Measurements from ENCODE around the gene OR51S1. TPM values are rescaled to one million over a fixed set of nuclear protein-coding genes. Genes with fewer than 3 reads are reported as not detected.
"Not testable (repeated sequence)": the region's sequence is repeated elsewhere in the genome, so short reads cannot be mapped to it uniquely, and the experiment has no call there.

Gene OR51S1
- total RNA-seq, 2 donors from 2014 or later: not detected

DNA sequence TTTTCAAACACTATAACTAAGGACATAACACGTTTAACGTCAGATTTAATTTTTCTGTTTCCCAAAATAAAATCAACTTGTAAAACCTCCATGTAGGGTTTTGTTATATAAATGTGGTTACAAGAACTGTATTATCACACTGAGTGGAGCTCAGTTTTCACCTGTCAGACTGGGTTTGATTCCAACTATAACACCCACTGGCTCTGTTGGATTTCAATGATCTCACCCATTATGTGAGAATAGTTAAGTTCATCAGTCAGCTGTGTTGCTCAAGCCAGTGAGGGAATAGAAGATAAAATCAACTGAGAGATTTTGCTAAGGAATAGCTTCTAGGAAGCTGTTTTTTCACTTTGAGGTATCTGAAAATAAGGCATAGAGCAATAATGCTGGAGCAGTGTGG is 39.8 kb downstream of the OR51S1 start:
- 29% methylated on average over 2 of the region's 2 CpGs for WGBS
- H3K9me3 ChIP-seq: no peaks in the 10 kb centered on the region
- H3K4me3 ChIP-seq: no peak overlapping the region
- H3K27ac ChIP-seq: no peak overlapping the region
- no peaks in the 10 kb centered on the region for H3K36me3 ChIP-seq
- TF ChIP-seq POLR2A (IDR thresholded peaks at IDR 0.05): no peak
- TF ChIP-seq CTCF (IDR thresholded peaks at IDR 0.05): no peak
- TF ChIP-seq POLR2AphosphoS5 (IDR thresholded peaks at IDR 0.05): no peak
- intact Hi-C loops (cut with DNase I): no loop called here
- H3K27me3 ChIP-seq (replicated peaks; ENCODE audit: insufficient read depth): no peaks in the 10 kb centered on the region
- H3K4me1 ChIP-seq (replicated peaks): no peaks in the 10 kb centered on the region
- no peak for DNase-seq (ENCODE audit: low spot score)

- WGBS: 95% methylated on average over 1 of the region's 1 CpG
- Histone ChIP-seq H3K27ac (no peak overlapping the region), H3K27me3 (replicated peaks; ENCODE audit: insufficient read depth) (no peaks in the 10 kb centered on the region), H3K4me1 (replicated peaks) (no peaks in the 10 kb centered on the region), H3K36me3 (no peaks in the 10 kb centered on the region), H3K9me3 (no peaks in the 10 kb centered on the region), H3K4me3 (no peak overlapping the region)
- intact Hi-C loops (cut with DNase I): no loop called here
- no peak for TF ChIP-seq POLR2AphosphoS5 (IDR thresholded peaks at IDR 0.05)
- no peak for TF ChIP-seq POLR2A (IDR thresholded peaks at IDR 0.05)
- no peak for TF ChIP-seq CTCF (IDR thresholded peaks at IDR 0.05)
- DNase-seq (ENCODE audit: low spot score): no peak
Measured at GRCh38 chr11:4808476-4808875, 40.5 kb downstream of the OR51S1 start.

DNA sequence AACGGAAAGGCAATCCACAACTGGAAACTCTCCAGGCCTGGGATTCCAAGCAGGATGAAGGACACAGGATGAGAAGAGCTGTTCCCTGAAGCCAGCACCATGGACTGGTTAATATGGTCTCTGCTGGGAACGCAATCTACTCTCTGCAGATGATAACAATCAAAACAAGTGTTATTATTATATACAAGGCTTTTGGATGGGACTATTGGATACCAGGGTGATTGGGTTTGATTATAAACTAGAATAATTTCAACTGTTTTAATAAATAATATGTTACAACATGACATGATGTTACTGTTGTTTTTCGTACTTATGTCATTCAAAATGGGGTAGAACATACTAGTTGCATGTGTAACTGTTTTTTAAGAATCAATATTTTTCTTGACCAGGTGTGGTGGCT is 44.7 kb downstream of the OR51S1 start, which contains the start of gene OR52R1:
Gene OR52R1, minus strand, starts transcription at position 101 of the 400 bp plus-strand sequence. Its CDS starts 0 bp downstream, at position 101.
- no peak for DNase-seq (ENCODE audit: low spot score)
- Histone ChIP-seq H3K4me1 (replicated peaks) (no peaks in the 10 kb centered on the region), H3K27me3 (replicated peaks; ENCODE audit: insufficient read depth) (no peaks in the 10 kb centered on the region), H3K36me3 (no peaks in the 10 kb centered on the region), H3K27ac (no peak within 1 kb of the TSS), H3K9me3 (no peaks in the 10 kb centered on the region), H3K4me3 (no peak within 1 kb of the TSS)
- TF ChIP-seq CTCF (IDR thresholded peaks at IDR 0.05): no peak
- TF ChIP-seq POLR2A (IDR thresholded peaks at IDR 0.05): no peak
- no peak for TF ChIP-seq POLR2AphosphoS5 (IDR thresholded peaks at IDR 0.05)
- intact Hi-C loops (cut with DNase I): no loop called here
- 94% methylated on average over 3 of the region's 3 CpGs for WGBS

- H3K4me3 ChIP-seq; intact Hi-C loops (cut with DNase I); DNase-seq (ENCODE audit: low spot score); H3K27me3 ChIP-seq (replicated peaks; ENCODE audit: insufficient read depth); H3K36me3 ChIP-seq; H3K27ac ChIP-seq; H3K9me3 ChIP-seq; H3K4me1 ChIP-seq (replicated peaks): not testable (repeated sequence)
- WGBS: 98% methylated on average over 5 of the region's 5 CpGs
Measured at GRCh38 chr11:4801316-4801715, 47.7 kb downstream of the OR51S1 start.

DNA sequence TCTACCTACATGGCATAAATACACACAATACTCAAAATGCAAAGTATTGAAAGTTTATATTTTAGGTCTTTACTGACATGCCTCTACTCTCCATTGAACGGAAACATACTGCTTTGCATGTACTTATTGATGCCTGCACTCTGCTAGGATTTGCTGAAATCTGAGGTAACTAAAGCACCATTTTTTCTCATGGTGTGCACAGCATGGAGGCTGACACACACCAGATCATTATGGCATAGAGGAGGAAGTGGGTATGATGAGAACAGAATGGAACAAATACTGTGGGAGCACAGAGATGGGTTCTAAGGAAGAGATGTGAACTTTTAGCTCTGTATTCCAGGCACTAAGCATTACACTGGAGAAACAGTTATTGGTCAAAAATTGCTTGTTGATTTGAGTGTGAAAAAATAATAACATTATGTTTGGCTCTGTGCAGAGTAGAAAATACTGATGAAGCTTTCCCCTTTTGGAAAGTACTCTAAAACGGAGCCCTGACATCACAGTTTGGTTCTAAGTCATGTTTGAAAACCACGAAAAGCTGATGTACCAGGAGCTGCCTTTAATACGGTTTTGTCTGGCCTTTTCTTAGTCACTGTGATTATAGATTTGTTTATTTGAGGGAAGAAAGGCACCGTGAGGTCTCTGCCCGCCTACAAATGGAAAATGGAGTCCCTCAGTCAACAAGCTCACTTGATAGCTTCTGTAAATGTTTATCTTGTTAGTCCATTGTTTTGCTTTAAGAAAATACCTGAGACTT is 50.4 kb downstream of the OR51S1 start:
- 58% methylated on average over 6 of the region's 6 CpGs for WGBS

More for the DNA sequence above, 50.4 kb downstream of the OR51S1 start:
- no peak for DNase-seq (ENCODE audit: low spot score)
- Histone ChIP-seq H3K27me3 (replicated peaks; ENCODE audit: insufficient read depth) (no peaks in the 10 kb centered on the region), H3K4me1 (replicated peaks) (no peaks in the 10 kb centered on the region), H3K4me3 (no peak overlapping the region), H3K36me3 (no peaks in the 10 kb centered on the region), H3K9me3 (no peaks in the 10 kb centered on the region), H3K27ac (no peak overlapping the region)
- intact Hi-C loops (cut with DNase I): no loop called here
- TF ChIP-seq POLR2AphosphoS5 (IDR thresholded peaks at IDR 0.05) (no peak), CTCF (IDR thresholded peaks at IDR 0.05) (no peak)

Other genes with a start within 250 kb of the OR51S1 start
- gene TRIM68, start 241.0 kb downstream of the OR51S1 start, total RNA-seq: 10 to 100 TPM; 29.1 to 36.3 TPM
- not detected for gene OR51D1, start 211.7 kb downstream of the OR51S1 start, total RNA-seq
- gene OR51E1, start 205.2 kb downstream of the OR51S1 start, total RNA-seq: 10 to 100 TPM in 1 of 2 donors, 1 to 10 TPM in 1; 4.4 to 36.0 TPM
- 100 to 1,000 TPM in 1 of 2 donors, 10 to 100 TPM in 1; 10.6 to 100 TPM for gene OR51E2, start 151.4 kb downstream of the OR51S1 start, total RNA-seq
- under 1 TPM in 1 of 2 donors, not detected in 1; 0.32 TPM for gene MMP26, start 144.4 kb downstream of the OR51S1 start, total RNA-seq
- not detected for gene OR51F1, start 79.3 kb downstream of the OR51S1 start, total RNA-seq
- not detected for gene OR52R1, start 44.8 kb downstream of the OR51S1 start, total RNA-seq
- not detected for gene OR51F2, start 27.9 kb downstream of the OR51S1 start, total RNA-seq
- gene OR51T1, start 32.7 kb upstream of the OR51S1 start, total RNA-seq: not detected
- not detected for gene OR51A7, start 54.6 kb upstream of the OR51S1 start, total RNA-seq
- gene OR51G2, start 70.1 kb upstream of the OR51S1 start, total RNA-seq: not detected
- not detected for gene OR51G1, start 75.1 kb upstream of the OR51S1 start, total RNA-seq
- not detected for gene OR51A4, start 98.4 kb upstream of the OR51S1 start, total RNA-seq
- not detected for gene OR51A2, start 106.5 kb upstream of the OR51S1 start, total RNA-seq
- not detected for gene OR51L1, start 145.6 kb upstream of the OR51S1 start, total RNA-seq
- not detected for gene OR52J3, start 197.3 kb upstream of the OR51S1 start, total RNA-seq
- not detected for gene OR52E2, start 210.4 kb upstream of the OR51S1 start, total RNA-seq
- not detected for gene OR52E1, start 220.4 kb upstream of the OR51S1 start, total RNA-seq